Measurements from ENCODE around the gene DDX1. TPM values are rescaled to one million over a fixed set of nuclear protein-coding genes. Genes with fewer than 3 reads are reported as not detected.

Gene DDX1
- total RNA-seq, 4 donors from 2014 or later, result 50.3 to 109 (median 75.2) TPM

- TF ChIP-seq, protein P1, sequence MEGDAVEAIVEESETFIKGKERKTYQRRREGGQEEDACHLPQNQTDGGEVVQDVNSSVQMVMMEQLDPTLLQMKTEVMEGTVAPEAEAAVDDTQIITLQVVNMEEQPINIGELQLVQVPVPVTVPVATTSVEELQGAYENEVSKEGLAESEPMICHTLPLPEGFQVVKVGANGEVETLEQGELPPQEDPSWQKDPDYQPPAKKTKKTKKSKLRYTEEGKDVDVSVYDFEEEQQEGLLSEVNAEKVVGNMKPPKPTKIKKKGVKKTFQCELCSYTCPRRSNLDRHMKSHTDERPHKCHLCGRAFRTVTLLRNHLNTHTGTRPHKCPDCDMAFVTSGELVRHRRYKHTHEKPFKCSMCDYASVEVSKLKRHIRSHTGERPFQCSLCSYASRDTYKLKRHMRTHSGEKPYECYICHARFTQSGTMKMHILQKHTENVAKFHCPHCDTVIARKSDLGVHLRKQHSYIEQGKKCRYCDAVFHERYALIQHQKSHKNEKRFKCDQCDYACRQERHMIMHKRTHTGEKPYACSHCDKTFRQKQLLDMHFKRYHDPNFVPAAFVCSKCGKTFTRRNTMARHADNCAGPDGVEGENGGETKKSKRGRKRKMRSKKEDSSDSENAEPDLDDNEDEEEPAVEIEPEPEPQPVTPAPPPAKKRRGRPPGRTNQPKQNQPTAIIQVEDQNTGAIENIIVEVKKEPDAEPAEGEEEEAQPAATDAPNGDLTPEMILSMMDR (IDR thresholded peaks at IDR 0.05; ENCODE audit: low read depth), result no peak
Observed at GRCh38 chr2:15548974-15549373, 42.7 kb upstream of the DDX1 start.

GRCh38 chr2:15553519-15553918, 38.1 kb upstream of the DDX1 start:
- TF ChIP-seq, protein P1 (IDR thresholded peaks at IDR 0.05; ENCODE audit: low read depth), result no peak

DNA sequence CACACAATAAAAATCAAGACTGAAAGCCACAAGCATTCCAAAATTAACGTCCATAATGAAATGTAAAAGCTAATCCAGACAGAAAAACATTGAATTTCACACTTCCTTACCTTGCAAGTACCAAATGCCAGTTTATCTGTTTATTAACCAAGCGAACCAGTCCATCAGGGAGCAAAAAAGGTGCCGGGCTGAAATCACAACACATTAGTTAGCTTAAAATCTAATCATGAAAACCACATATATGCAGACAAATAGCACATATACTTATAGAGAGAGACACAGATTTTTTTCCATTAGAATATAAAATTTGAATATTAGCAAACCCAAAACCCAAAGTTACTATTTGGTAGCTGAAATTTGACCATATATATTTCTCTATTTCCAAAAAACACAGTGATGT, 37.7 kb upstream of the DDX1 start:
- TF ChIP-seq, protein P1 (IDR thresholded peaks at IDR 0.05; ENCODE audit: low read depth), result no peak

DNA sequence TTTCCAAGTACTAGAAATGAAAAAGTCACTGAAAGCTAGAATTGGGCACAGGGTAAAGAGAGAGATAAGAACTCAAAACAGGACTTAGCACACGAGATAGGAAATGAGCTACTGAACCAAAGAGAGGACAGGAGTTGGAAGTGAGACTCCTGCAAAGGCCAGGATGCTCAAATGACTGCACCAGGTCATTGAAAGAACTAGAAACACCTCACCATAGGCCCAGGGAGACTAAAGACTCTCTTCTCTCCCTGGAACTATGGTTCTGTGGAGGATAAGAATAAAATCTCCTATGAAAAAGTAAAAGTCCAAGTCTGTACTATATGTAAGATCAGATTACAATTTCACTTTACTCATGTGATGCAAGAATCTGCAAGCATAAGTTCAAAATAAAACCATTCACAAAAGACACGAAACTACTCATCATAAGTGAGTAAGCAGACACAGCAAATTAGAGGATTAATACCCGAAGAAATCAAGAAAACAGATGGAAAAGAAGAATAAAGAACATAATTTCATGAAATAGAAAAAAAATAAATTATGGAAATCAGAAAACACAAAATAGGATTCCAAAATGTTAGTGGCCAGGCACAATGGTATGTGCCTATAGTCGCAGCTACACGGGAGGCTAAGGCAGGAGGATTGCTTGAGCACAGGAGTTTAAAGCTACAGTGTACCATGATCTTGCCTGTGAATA, 37.0 kb upstream of the DDX1 start:
- TF ChIP-seq, protein P1 (IDR thresholded peaks at IDR 0.05; ENCODE audit: low read depth), result no peak

DNA sequence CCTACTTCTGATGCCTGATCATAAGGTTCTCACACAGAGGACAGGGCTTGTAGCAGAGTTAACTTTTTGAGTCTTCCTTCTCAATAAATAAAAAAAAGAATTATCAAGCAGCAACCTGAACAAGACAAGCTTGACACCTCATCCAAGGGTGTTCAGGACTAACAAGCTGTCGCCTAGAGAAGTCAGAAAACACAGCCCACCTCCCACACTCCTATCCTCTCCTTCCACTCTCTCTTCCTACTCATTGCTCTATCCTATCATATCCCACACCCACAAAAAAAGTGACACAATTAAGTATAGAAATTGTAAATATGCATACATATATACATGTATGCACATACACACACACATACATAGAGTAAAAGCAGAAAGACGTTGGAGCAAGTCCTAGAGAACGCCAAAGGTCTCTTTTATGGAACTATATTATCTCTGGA, 35.9 kb upstream of the DDX1 start:
- TF ChIP-seq, protein P1 (IDR thresholded peaks at IDR 0.05; ENCODE audit: low read depth), result no peak

DNA sequence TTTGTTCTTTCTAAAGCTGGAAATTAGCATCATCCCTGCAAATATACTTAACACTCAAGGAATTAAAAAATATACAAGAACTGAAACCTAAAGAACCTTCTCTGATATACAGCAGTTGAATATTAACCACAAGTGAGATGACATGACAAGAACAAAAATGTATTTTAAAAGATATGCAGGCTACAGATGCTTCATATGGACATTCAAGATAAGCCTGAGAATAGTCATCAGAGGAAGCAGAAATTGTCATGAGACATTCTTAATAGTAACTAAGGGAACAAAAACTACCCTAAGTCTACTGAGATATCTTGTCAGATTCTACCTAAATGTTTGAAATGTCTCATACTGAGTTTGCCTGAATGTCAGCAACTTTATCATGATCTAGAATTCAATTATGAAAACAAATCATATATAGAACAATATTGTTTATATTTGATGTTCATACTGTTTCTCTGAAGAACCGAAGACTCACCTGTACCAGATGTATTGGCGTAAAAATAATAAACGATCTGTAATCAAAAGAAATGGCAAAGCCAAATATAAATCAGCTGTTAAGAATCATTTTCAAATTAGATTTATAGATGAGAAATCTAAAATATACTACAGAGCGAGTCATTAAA, 35.2 kb upstream of the DDX1 start:
- TF ChIP-seq, protein P1 (IDR thresholded peaks at IDR 0.05; ENCODE audit: low read depth), result no peak

GRCh38 chr2:15557887-15558311, 33.8 kb upstream of the DDX1 start:
- TF ChIP-seq, protein P1 (IDR thresholded peaks at IDR 0.05; ENCODE audit: low read depth), result no peak

Data from subcutaneous adipose tissue (tissue), 4 donors.